SU-DHL-6 (cell line): ENCODE measurements around the gene SPAG9.

Source experiments
- H2AFZ ChIP-seq: fragments of 200-600 bp; sonication (generic); 2 replicates; pipeline ENCODE4 v1.6.1; 2014; ENCODE audit warnings: low read depth, mild to moderate bottlenecking, moderate library complexity, mixed read lengths, antibody characterized with exemption, low read length; ENCODE audit not compliant: severe bottlenecking
- H3F3A ChIP-seq: fragments of 200-600 bp; shearing (Covaris generic); 2 replicates; pipeline ENCODE4 v1.6.0; 2016; ENCODE audit warnings: antibody characterized with exemption, mild to moderate bottlenecking; ENCODE audit not compliant: insufficient read depth
- H3K27ac ChIP-seq: fragments of 200-600 bp; sonication (generic); 2 replicates; pipeline ENCODE4 v1.5.1; 2016; ENCODE audit warnings: low read depth, mild to moderate bottlenecking, low read length, moderate library complexity, mixed read lengths
- H3K27me3 ChIP-seq: fragments of 200-600 bp; sonication (generic), shearing (Covaris generic); 2 replicates; pipeline ENCODE4 v1.6.0; 2014; ENCODE audit warnings: mild to moderate bottlenecking, low read length
- H3K36me3 ChIP-seq: fragments of 200-600 bp; sonication (generic); 2 replicates; pipeline ENCODE4 v1.6.1; 2014; ENCODE audit warnings: mild to moderate bottlenecking, low read length, mixed read lengths
- H3K4me2 ChIP-seq: fragments of 300-600, 200-600 bp; shearing (Covaris generic), sonication (generic); 2 replicates; pipeline ENCODE4 v1.6.0; 2014; ENCODE audit warnings: low read length, low read depth, mild to moderate bottlenecking; ENCODE audit not compliant: poor library complexity, severe bottlenecking
- H3K4me3 ChIP-seq: fragments of 200-600 bp; sonication (generic); 2 replicates; pipeline ENCODE4 v1.5.1; 2014; ENCODE audit warnings: antibody characterized with exemption, low read length, mild to moderate bottlenecking, mixed read lengths; ENCODE audit not compliant: insufficient read depth, poor library complexity, severe bottlenecking
- H3K79me2 ChIP-seq: fragments of 200-600 bp; sonication (generic); 2 replicates; pipeline ENCODE4 v1.6.1; 2014; ENCODE audit warnings: mild to moderate bottlenecking, low read length, moderate library complexity; ENCODE audit not compliant: insufficient read depth
- H3K9ac ChIP-seq: fragments of 200-600 bp; sonication (generic); 2 replicates; pipeline ENCODE4 v1.7.0; 2014; ENCODE audit warnings: mild to moderate bottlenecking, low read length
- H3K9me2 ChIP-seq: fragments of 200-600 bp; sonication (generic); replicated peaks from 2 replicates; pipeline ENCODE4 v1.6.1; 2014; ENCODE audit warnings: low read length; ENCODE audit not compliant: insufficient read depth
- H3K9me3 ChIP-seq: fragments of 200-600 bp; sonication (generic); 2 replicates; pipeline ENCODE4 v1.6.1; 2014; ENCODE audit warnings: low read length, mixed read lengths; ENCODE audit not compliant: insufficient read depth
- H4K20me1 ChIP-seq: fragments of 200-600 bp; sonication (generic); 2 replicates; pipeline ENCODE4 v1.6.1; 2014; ENCODE audit warnings: low read depth, mild to moderate bottlenecking, antibody characterized with exemption, low read length, moderate library complexity, mixed read lengths
- CTCF ChIP-seq: fragments of 200-600 bp; sonication (generic); IDR thresholded peaks from one replicate; pipeline ENCODE4 v1.5.1; 2017; ENCODE audit warnings: antibody characterized with exemption, mild to moderate bottlenecking, low read length, moderate library complexity; ENCODE audit not compliant: insufficient read depth, poor library complexity, severe bottlenecking
- EZH2phosphoT487 ChIP-seq: fragments of 200-600 bp; sonication (generic), shearing (Covaris generic); conservative IDR thresholded peaks from 2 replicates; pipeline ENCODE4 v1.6.1; 2018; ENCODE audit warnings: mild to moderate bottlenecking, antibody characterized with exemption, low read length, moderate library complexity, mixed read lengths

SPAG9 gene

GRCh38 chr17:51029568-51030463 lies 90.9 kb downstream of the SPAG9 start:
- Histone ChIP-seq H3K9me2 (no peaks in the 10 kb centered on the region), H4K20me1 (no peaks in the 10 kb centered on the region), H3K9ac (no peak overlapping the region), H3K9me3 (no peaks in the 10 kb centered on the region), H2AFZ (no peak overlapping the region), H3K27me3 (no peaks in the 10 kb centered on the region), H3K4me2 (peak overlapping the region; percentile 23), H3K4me3 (no peak overlapping the region), H3K27ac (no peak overlapping the region), H3K36me3 (no peaks in the 10 kb centered on the region), H3F3A (no peaks in the 10 kb centered on the region), H3K79me2 (no peaks in the 10 kb centered on the region)
- TF ChIP-seq CTCF (no peak), EZH2phosphoT487 (no peak)

- H3K4me2 ChIP-seq: no peak overlapping the region
- H2AFZ ChIP-seq: no peak overlapping the region
Measured at GRCh38 chr17:51029142-51029541, 91.5 kb downstream of the SPAG9 start.

GRCh38 chr17:51028176-51028863 lies 92.3 kb downstream of the SPAG9 start:
- no peaks in the 10 kb centered on the region for H3F3A ChIP-seq
- H4K20me1 ChIP-seq: no peaks in the 10 kb centered on the region
- no peak overlapping the region for H2AFZ ChIP-seq
- TF ChIP-seq CTCF (no peak), EZH2phosphoT487 (no peak)
- no peak overlapping the region for H3K4me2 ChIP-seq
- H3K27ac ChIP-seq: no peak overlapping the region
- no peaks in the 10 kb centered on the region for H3K9me2 ChIP-seq
- H3K36me3 ChIP-seq: no peaks in the 10 kb centered on the region
- H3K4me3 ChIP-seq: no peak overlapping the region
- H3K9ac ChIP-seq: no peak overlapping the region
- no peaks in the 10 kb centered on the region for H3K79me2 ChIP-seq
- H3K9me3 ChIP-seq: no peaks in the 10 kb centered on the region
- H3K27me3 ChIP-seq: no peaks in the 10 kb centered on the region

More at GRCh38 chr17:51029142-51029541, 91.5 kb downstream of the SPAG9 start:
- no peak overlapping the region; the same call in 1 of the 2 replicates for H3K27ac ChIP-seq
- no peak overlapping the region for H3K4me3 ChIP-seq
- H3K27me3 ChIP-seq: no peaks in the 10 kb centered on the region
- H3K9me2 ChIP-seq: no peaks in the 10 kb centered on the region
- no peaks in the 10 kb centered on the region for H3F3A ChIP-seq
- no peaks in the 10 kb centered on the region for H3K9me3 ChIP-seq
- H3K36me3 ChIP-seq: no peaks in the 10 kb centered on the region
- no peaks in the 10 kb centered on the region for H4K20me1 ChIP-seq
- TF ChIP-seq CTCF: no peak
- TF ChIP-seq EZH2phosphoT487: no peak
- no peak overlapping the region for H3K9ac ChIP-seq
- no peaks in the 10 kb centered on the region for H3K79me2 ChIP-seq
